Neutrophil (primary cell): ENCODE results near the gene TFR2.

ENCODE experiments used
- H3K27ac ChIP-seq: fragments of 200-600 bp; sonication (generic); 2 replicates; pipeline ENCODE4 v1.5.1; 2016; ENCODE audit warnings: mild to moderate bottlenecking, moderate library complexity
- H3K27me3 ChIP-seq: fragments of 200-600 bp; sonication (generic); 2 replicates; pipeline ENCODE4 v1.6.0; 2016; ENCODE audit warnings: mild to moderate bottlenecking
- H3K36me3 ChIP-seq: fragments of 200-600 bp; sonication (generic); 2 replicates; pipeline ENCODE4 v1.5.1; 2017
- H3K4me1 ChIP-seq, 2 experiments: fragments of 200-600 bp in 1 of 2; sonication (generic) in 1 of 2; 1 replicate in 1 of 2; 2 replicates in 1 of 2; pipeline versions ENCODE4 v1.5.1 to v1.6.1; 2013 to 2016; ENCODE audit warnings: low read depth in 1 of 2, low read length in 1 of 2, mild to moderate bottlenecking in 1 of 2, moderate library complexity in 1 of 2; ENCODE audit not compliant: control insufficient read depth in 1 of 2, insufficient read depth in 1 of 2
- H3K4me3 ChIP-seq, 2 experiments: fragments of 200-600 bp in 1 of 2; sonication (generic) in 1 of 2; 1 replicate in 1 of 2; 2 replicates in 1 of 2; pipeline ENCODE4 v1.5.1; 2013 to 2016; ENCODE audit warnings: low read depth in 1 of 2, low read length in 1 of 2, mild to moderate bottlenecking in 1 of 2, moderate library complexity in 1 of 2
- H3K9me3 ChIP-seq: fragments of 200-600 bp; sonication (generic); 2 replicates; pipeline ENCODE4 v1.5.1; 2016
- CTCF ChIP-seq: fragments of 200-600 bp; sonication (generic); IDR thresholded peaks from 2 replicates; pipeline ENCODE4 v1.5.1; 2016; ENCODE audit warnings: antibody characterized with exemption

TFR2 gene

GRCh38 chr7:100607111-100607510 lies 34.2 kb downstream of the TFR2 start:
- no peak for TF ChIP-seq CTCF
- Histone ChIP-seq H3K4me3 (no peak overlapping the region), H3K27ac (no peak overlapping the region), H3K4me1 (peaks cover 26 to 28% of the 10 kb centered on the region in 2 experiments), H3K36me3 (no peaks in the 10 kb centered on the region), H3K27me3 (peaks cover 64% of the 10 kb centered on the region), H3K9me3 (no peaks in the 10 kb centered on the region)

GRCh38 chr7:100606313-100606712 lies 35.0 kb downstream of the TFR2 start:
- peaks cover 22 to 25% of the 10 kb centered on the region in 2 experiments for H3K4me1 ChIP-seq
- no peak overlapping the region for H3K4me3 ChIP-seq
- TF ChIP-seq CTCF = no peak
- H3K27ac ChIP-seq = no peak overlapping the region
- no peaks in the 10 kb centered on the region for H3K9me3 ChIP-seq
- no peaks in the 10 kb centered on the region for H3K36me3 ChIP-seq
- peaks cover 71% of the 10 kb centered on the region for H3K27me3 ChIP-seq

- H3K4me3 ChIP-seq = peak overlapping the region; percentile 81 to 98
- no peaks in the 10 kb centered on the region for H3K9me3 ChIP-seq
- peaks cover 81% of the 10 kb centered on the region for H3K27me3 ChIP-seq
- H3K36me3 ChIP-seq = no peaks in the 10 kb centered on the region
- TF ChIP-seq CTCF = no peak
- peaks cover 22 to 25% of the 10 kb centered on the region in 2 experiments for H3K4me1 ChIP-seq
- peak overlapping the region; percentile 57 for H3K27ac ChIP-seq
Observed at GRCh38 chr7:100604976-100605911, 36.1 kb downstream of the TFR2 start.

GRCh38 chr7:100604028-100604975 lies 37.0 kb downstream of the TFR2 start:
- peaks cover 22 to 25% of the 10 kb centered on the region in 2 experiments for H3K4me1 ChIP-seq
- peak overlapping the region; percentile 57 for H3K27ac ChIP-seq
- peaks cover 81% of the 10 kb centered on the region for H3K27me3 ChIP-seq
- peak overlapping the region; percentile 81 to 98 for H3K4me3 ChIP-seq
- no peaks in the 10 kb centered on the region for H3K9me3 ChIP-seq
- H3K36me3 ChIP-seq = no peaks in the 10 kb centered on the region
- TF ChIP-seq CTCF = peak; percentile 63

GRCh38 chr7:100603726-100604027 lies 37.7 kb downstream of the TFR2 start:
- Histone ChIP-seq H3K36me3 (no peaks in the 10 kb centered on the region), H3K9me3 (no peaks in the 10 kb centered on the region), H3K4me1 (peaks cover 22 to 25% of the 10 kb centered on the region in 2 experiments), H3K4me3 (peak overlapping the region; percentile 81 to 98), H3K27me3 (peaks cover 79% of the 10 kb centered on the region), H3K27ac (peak overlapping the region; percentile 57)
- no peak for TF ChIP-seq CTCF
